Measurements from ENCODE around the gene VANGL1.
"Not testable (repeated sequence)": the region's sequence is repeated elsewhere in the genome, so short reads cannot be mapped to it uniquely, and the experiment has no call there.

VANGL1 gene
- 12.0 to 15.5 reads per million in 2 donors for total RNA-seq

GRCh38 chr1:115641762-115642167 lies at the start of gene VANGL1:
Gene VANGL1, plus strand, starts transcription at chr1:115641970. Its CDS starts 9,444 bp downstream, at chr1:115651414.
- DNase-seq, result peak; percentile 23

DNA sequence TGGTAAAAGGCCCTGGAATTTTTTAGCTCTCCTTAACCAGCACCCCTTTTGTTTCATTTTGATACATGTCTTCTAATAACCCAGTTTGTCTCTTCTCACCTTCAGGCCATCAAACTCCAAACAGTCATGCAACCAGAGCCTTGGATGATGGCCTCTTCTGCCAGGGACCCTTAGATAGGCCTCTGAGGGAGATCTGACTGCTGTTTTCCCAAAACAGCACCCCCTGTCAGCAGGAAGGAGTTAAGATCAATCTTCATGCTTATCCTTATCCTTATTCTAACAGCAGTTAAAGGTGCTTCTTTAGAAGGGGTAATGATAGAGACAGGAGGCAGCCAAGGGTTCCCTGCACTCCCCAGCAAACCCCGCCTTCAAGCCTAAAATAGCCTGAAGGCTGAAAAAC lies 49.5 kb upstream of the VANGL1 start:
- no peak for DNase-seq

GRCh38 chr1:115593365-115594259 lies 48.2 kb upstream of the VANGL1 start:
- no peak for DNase-seq

GRCh38 chr1:115594600-115594999 lies 47.2 kb upstream of the VANGL1 start:
- no peak for DNase-seq

DNA sequence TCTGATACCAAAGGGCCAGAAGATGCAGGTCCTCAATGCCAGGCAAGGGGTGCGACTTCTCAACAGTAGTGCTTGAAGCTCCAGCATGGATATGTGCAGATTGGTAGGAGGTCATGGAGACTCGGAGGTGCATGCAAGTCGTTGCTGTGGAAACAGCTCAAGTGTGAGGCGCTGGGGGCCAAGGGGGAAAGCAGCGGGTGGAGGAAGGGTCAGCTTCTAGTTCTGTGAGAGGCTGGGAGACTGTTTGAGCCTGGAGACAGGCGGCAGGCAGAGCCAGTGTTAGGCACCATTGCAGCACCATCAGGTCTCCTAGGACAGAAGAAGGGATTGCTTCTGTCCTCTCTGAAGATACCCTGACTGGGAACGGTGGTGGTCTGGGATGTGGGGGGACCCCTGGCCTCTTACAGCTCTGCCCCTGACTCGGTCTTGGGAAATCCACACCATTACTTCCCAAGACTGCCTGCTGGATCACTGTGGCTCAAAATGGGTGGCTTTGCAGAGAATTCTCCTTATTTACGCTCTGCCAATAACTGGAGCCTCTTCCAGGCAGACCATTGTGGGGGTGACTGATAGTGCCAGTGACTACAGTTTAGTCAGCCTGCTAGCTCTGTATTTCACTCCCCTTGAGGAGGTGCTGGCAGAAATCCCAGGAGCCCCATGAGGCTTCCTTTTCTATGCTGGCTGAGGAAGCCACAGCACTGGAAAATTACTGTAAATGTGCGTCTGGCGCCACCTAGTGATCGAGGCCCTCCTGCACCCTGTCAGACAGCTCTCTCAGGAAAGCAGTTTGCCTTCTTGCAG lies 46.3 kb upstream of the VANGL1 start:
- no peak for DNase-seq

DNA sequence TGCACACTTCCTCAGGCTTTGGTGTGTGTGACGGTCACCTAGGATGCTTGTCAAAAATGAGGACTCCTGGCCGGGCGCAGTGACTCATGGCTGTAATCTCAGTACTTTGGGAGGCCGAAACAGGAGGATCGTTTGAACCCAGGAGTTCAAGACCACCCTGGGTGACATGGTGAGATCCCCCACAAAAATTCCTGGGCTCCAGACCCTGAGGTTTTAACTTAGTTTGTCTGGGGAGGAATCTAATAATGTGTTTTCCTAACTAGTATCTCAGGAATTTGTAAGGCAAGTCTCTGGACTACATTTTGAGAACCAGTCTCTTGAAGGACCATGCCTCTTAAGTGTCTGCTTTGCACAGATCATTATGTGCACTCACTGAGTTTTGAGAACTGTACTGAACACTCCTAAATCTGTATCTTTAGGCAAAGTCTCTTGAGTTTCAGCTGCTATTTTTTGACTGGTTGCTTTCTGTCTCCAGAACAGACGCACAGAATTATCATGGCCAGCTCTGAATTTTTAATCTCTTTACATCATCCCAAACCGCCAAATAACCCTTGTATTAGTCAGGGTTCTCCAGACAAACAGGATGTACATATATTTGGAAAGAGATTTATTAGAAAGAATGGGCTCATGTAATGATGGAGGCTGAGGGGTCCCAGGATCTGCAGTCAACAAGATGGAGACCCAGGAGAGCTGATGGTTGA lies 45.5 kb upstream of the VANGL1 start:
- DNase-seq, result no peak

GRCh38 chr1:115604508-115604907 lies 37.3 kb upstream of the VANGL1 start:
- no peak for DNase-seq

- no peak for DNase-seq
Observed at GRCh38 chr1:115606305-115606704, 35.5 kb upstream of the VANGL1 start.

- DNase-seq, result no peak
Observed at GRCh38 chr1:115609021-115609420, 32.7 kb upstream of the VANGL1 start.

DNA sequence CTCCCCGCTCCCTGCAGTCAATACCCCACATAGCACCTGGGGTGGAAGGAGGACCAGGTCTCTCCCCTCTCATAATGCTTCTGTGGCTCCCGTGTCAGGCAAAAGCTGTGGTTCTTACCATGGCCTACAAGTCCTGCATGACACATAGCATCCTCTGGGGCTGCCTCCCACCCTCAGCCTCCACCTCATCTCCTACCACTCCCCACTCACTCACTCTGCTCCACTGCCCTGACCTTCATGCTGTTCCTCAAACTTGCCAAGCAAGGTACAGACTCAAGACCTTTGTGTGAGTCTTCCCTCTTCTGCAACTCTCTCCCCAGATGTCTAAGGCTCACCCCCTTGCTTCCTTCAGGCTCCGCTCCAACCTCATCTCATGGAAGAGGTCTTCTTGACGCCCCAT lies 28.0 kb upstream of the VANGL1 start:
- DNase-seq, result no peak

- no peak for DNase-seq
Observed at GRCh38 chr1:115620453-115620852, 21.3 kb upstream of the VANGL1 start.

DNA sequence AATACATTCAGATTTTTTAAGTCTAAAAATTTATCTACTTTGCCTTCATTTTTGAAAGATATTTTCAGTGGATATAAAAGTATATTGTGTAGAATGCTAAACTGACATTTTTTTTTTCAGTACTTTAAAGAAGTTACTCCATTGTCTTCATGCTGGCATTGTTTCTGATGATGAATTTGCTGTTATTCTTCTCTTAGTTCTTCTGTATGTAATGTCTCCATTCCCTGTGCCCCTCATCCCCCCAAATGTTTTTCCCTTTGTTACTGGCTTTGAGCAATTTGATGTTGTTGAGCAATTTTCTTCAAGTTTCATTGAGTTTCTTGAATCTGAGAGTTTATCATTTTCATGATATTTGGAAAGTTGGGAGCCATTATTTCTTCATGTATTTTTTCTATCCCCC lies 20.8 kb upstream of the VANGL1 start:
- DNase-seq, result no peak

- no peak for DNase-seq
Observed at GRCh38 chr1:115624859-115625258, 16.9 kb upstream of the VANGL1 start.

- DNase-seq, result no peak
Observed at GRCh38 chr1:115630342-115630741, 11.4 kb upstream of the VANGL1 start.

DNA sequence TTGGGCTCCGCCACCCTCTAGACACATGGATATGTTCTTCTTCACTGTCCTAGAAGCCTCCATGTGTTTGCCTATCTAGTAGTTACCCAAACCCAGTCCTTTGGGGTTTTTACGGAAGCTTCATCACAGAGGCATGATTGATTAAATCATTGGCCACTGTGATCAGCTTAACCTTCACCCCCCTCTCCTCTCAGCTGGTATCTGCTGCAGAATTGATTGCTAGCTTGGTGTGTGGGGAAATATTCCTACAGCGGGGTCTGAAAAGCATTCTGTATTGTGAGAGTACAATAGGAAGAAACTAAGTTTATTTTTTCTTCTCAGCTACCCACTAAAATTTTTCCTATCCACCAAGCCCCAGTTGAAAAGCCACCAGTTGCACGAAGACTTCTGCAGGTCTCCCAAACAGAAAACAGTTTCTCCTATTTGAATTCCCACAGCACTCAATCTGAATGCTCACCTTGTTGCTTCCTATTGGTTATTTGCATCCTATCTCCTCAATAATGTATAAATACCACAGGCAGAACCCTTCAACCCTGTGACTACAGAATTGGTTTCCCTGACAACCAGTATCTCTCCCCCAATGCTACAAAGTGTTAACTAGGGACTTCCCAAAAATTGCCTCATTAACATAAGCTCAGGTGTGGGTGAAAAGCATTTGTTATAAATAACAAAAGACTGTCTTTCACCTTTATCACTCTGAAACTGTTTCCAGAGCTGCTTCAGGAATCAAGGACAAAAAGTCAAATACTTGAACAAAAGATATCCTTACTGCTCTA lies 9.3 kb upstream of the VANGL1 start:
- DNase-seq, result no peak

- not testable (repeated sequence) for DNase-seq
Observed at GRCh38 chr1:115633606-115634005, 8.2 kb upstream of the VANGL1 start.

- DNase-seq, result not testable (repeated sequence)
Observed at GRCh38 chr1:115637247-115637646, 4.5 kb upstream of the VANGL1 start.

GRCh38 chr1:115640384-115640783 lies 1.4 kb upstream of the VANGL1 start:
- DNase-seq, result no peak

GRCh38 chr1:115642168-115643072 lies 650 bp downstream of the VANGL1 start:
- DNase-seq, result peak; percentile 21

GRCh38 chr1:115643225-115643624 lies 1.5 kb downstream of the VANGL1 start:
- no peak for DNase-seq

- no peak for DNase-seq
Observed at GRCh38 chr1:115643666-115644065, 1.9 kb downstream of the VANGL1 start.

Data from activated gamma-delta T cell (primary cell).